HG03354 (cell line): ENCODE results near the gene DGUOK.

Experiments used
- ATAC-seq: cut with Tn5 transposase; IDR thresholded peaks from one replicate; pipeline ENCODE4 v1.9.1; 2021; ENCODE audit warnings: mild to moderate bottlenecking; ENCODE audit not compliant: unreplicated experiment, poor library complexity, severe bottlenecking

Gene DGUOK

DNA sequence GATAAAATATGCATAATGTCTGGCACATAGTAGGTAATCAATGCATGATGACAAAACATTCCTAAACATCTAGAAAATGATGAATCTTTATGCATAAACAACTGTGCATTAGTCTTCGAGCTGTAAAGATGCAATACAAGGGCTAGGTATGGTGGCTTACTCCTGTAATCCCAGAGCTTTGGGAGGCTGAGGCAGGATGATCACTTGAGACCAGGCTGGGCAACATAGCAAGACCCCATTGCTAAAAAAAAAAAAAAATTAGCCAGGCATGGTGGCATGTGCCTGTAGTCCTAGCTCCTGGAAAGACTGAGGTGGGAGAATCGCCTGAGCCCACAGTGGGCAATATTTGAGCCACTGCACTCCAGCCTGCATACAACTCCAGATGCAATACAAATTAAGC, 63.3 kb downstream of the DGUOK start:
- no peak for ATAC-seq

DNA sequence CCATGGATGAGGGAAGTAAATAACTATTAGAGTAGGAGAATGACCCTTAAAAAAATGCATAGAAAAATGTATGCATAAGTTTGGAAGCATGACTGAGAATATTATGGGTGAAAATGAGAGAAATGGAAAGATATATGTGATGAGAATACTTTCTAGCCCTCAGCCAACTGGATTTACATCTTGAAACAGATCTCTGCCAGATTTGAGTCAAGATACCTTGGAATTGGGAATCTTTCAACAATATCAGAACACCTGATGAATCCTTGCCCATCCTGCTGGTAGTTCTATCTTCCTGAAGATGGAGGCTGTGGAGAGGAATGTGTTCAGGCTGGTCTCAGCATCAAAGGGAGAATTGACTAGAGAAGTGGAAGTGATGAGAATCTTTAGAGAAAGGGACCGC, 63.9 kb downstream of the DGUOK start:
- ATAC-seq = no peak

DNA sequence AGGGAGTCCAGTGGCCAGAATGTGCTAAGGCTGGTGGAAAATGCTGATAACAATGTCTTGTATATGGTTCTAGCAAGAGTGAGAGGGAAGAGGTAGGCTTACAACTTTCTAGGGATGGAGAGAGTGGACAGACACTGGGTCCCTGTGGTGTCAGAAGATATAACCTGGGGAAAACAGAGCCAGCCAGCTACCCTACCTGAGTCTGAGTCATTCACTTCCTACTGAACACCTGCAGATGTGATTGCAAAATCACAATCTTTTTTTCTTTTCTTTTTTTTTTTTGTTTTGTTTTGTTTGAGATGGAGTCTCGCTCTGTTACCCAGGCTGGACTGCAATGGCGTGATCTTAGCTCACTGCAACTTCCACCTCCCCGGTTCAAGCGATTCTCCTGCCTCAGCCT, 65.4 kb downstream of the DGUOK start:
- no peak for ATAC-seq

DNA sequence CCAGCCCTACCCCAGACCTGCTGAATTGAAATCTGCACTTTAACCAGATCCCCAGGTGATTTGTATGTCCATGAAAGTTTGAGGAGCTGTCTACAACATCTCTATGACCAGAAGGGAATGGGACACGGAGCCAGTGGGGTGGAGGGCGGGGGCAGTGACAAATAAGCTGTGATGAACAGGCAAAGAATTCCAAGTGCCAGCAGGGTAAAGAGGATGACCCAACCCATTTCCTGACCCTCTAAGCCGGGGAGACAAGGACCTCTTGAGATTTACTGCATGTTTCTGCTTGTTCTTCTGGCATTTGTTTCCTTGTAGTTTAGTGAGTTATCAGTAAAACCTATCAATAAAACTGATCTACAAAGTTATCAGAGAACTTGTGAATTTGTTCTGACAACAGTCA, 66.7 kb downstream of the DGUOK start:
- ATAC-seq = no peak

DNA sequence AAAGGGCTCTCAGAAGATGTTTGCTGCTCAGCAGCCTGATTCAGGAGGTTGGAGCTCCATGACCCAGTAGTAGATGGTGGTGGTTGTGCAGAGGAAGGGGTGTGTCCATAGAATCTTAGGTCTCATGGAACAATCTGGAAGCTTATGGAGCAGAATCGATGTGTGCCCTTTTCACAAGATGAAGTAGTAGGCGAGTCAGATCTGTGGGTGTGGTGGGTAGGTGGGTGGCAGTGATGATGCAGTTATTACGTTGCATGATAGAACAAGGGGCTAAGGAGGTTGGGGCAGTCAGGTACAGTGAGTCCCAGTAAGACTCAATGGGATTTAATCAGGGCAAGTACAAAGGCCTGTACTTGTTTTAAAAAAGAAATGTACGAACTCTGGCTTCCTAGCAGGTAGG, 67.1 kb downstream of the DGUOK start:
- no peak for ATAC-seq

DNA sequence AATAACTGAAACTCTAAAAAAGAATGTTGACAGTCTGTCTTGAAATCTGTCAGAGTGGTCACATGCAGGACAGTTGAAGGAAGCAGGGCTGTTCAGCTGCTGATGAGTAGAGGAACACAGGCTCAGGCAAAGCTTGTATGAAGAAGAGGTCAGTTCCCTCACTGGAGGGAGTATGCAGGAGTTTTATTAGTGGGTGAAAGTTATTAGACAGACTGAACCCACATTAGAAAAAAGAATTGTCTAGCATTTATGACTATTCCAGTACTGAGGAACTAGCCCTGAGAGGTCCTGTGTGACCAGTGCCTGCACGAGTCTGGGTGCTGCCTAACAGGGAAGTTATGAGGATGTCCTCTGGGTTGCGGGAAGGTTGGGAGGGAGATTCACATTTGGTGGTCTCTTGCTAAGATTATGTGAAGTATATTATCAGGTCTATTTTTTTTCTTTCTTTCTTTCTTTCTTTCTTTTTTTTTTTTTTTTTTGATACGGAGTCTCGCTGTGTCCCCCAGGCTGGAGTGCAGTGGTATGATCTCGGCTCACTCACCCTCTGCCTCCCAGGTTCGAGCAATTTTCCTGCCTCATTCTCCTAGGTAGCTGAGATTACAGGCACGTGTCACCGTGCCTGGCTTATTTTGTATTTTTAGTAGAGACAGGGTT, 67.6 kb downstream of the DGUOK start:
- no peak for ATAC-seq

DNA sequence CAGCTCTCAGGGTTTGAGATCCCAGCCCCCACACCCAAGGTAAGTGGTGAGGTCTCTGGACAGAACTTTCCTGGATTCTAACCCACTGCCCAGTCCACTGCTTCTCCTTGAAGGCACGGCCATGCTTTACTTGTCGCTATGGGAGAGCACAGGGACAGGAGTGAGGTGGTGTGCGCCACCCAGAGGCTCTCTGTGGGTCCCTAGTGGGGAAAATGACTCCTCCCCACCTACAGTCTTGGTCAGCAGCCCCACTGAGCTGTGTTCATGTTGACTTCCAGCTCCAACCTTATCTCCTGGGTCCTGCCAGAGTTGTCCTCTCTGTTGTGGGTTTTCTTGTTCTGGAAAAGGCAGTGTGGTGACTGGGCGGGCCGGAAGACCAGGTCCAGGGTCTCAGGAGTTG, 69.1 kb downstream of the DGUOK start:
- ATAC-seq = no peak

DNA sequence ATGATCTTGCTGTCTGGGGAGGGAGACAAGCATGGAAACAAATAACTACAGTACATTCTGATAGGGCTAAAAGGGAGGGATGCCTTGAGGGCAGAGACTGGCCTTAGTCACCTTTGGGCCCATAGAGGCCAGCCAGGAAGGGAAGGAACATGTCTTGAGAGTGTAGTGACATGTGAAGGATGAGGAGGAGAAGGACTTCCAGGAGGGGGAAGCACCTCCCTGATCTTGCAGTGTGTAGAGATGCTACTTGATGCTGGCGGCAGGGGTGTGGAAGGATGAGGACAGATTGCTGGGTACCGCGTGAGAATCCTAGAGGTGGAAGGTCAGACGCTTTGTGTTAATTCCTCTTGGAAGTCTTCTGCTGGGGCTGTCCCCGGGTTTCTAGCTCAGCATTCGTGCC, 71.1 kb downstream of the DGUOK start:
- no peak for ATAC-seq

DNA sequence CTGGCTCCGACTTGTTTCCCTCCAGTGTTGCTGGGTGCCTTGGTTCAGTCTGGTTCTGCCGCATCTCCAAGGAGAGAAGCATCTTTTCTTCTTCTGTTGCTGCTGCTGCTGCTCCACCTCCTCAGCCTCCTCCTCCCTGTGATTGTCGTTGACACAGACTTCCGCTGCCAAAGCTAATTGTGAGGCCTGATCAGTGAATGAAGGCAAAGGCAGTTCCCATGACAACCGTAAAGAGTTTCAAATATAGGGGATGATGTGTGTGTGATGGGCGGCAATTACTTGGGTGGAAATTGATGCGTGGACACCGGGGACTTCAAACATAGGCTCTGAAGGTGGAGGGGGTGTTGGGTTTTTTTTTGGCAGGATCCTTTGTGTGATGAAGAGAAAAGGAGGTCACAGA, 71.8 kb downstream of the DGUOK start:
- ATAC-seq = no peak

DNA sequence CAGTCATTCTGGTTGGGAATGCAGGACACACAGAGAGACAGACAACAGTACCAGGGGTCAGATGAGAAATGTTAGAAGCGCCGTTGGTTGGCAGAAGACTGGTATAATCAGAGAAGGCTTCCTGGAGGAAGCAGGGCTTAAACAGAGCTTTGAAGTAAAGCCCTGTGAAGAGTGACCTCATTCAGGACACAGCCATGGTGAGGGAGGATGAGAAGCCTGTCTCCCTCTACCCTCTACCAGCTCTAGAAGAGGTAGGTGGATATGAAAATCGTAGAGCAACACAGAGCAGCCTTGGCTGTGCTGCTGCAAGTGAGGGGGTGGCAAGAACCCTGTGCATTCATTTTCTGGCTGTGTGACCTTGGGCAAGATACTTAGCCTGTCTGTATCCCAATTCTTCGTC, 72.3 kb downstream of the DGUOK start:
- no peak for ATAC-seq

DNA sequence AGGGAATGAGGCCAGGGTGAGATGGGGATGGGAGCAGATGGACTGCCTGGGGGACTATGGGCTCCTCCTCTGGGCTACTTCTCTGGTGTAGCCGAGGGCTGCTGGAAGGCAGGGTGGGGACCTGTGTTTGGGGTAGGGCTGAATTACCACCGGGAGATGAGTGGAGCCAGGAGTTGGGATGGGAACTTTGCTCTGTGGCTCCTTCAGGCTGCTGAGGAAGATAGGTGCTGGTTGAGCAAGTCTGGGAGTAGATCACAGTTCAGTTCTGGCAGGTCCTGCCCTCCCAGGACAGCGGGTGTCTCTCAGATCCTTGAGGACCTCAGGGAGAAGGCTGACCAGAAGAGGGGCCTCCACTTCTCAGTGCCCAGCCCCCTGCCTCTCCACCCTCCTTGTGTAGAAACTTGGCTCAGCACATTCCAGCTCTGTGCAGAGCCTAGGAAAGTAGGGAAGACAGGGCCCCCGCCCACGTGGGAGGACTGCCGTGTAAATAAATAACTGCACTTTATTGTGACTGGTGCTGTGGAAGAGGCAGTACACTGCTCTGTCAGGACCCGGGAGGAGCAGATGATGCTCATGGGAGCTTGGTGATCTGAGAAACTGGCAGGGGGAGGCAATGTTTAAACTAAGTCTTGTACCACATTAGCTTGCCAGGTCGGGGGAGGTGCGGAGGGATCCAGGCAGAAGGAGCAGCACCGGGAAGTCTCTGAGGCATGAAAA, 73.4 kb downstream of the DGUOK start:
- no peak for ATAC-seq

DNA sequence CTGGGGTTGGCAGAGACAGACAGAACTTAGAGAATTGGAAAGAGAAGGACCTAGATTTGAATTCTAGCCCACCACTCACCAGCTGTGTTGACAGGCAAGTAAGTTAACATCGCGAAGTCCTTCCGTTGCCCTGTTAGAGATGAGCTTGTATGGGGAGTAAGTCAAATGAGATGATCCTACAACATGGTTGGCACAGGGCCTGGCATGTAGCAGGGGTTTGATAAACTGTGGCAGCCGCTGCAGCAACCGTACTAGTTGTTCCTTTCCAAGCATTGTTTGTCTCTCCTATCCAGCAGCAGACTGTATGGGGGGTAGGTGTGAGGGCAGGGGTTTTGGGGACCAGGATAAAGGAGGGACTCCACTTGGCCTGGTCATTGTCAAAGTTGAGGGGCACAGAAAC, 74.0 kb downstream of the DGUOK start:
- no peak for ATAC-seq

DNA sequence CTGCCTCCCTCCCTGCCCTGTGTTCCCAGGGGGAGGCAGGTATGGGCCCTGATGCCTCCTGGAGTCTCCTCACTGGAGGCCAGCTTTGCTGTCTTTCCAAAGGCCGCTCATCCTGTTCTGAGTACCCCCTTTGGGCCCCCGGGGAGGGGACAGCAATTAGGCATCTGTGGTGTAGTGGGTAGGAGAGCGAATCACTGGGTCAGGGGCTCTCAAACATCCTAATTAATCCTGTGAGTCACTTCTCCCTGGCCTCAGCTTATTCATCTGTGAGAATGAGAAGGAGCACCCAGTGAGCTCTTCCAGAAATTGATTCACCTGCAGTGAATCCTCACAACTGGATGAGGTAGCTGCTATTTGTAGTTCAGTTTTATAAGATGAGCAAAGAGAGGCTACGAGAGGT, 74.4 kb downstream of the DGUOK start:
- ATAC-seq = no peak

DNA sequence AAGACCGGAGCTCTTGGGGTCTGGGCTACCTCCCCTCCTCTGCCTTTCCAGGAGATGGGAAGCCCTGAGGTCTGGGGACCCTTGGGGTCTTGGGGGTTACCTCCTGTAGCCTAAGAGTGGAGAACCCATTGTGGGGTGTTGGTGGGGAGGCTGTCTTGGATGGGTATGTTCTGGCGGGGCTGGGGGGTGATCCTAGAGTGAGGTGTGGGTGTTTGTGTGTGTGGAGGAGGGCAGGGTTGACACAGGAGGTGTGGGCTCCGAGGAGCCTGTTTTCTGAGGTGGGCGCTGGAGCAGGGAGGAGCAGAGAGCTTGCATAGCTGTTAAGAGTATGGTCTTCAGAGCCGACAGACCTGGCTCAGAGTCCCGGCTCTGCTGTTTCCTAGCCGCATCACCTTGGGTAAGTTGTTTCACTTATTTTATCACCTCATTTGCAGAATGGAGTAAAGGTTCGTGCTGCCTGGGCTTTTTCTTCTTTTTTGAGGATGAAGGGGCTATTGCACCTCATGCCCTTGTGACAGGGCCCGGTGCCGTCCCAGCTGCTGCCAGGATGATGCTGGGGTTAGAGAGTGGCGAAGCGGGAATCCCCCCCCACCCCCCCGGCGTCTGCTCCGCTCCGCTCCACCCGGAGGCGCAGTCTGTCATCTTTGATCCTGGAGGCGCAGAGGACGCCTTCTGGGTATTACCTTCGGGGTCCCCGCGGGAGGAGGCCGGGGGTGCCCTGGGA, 75.3 kb downstream of the DGUOK start:
- ATAC-seq = peak; percentile 54

DNA sequence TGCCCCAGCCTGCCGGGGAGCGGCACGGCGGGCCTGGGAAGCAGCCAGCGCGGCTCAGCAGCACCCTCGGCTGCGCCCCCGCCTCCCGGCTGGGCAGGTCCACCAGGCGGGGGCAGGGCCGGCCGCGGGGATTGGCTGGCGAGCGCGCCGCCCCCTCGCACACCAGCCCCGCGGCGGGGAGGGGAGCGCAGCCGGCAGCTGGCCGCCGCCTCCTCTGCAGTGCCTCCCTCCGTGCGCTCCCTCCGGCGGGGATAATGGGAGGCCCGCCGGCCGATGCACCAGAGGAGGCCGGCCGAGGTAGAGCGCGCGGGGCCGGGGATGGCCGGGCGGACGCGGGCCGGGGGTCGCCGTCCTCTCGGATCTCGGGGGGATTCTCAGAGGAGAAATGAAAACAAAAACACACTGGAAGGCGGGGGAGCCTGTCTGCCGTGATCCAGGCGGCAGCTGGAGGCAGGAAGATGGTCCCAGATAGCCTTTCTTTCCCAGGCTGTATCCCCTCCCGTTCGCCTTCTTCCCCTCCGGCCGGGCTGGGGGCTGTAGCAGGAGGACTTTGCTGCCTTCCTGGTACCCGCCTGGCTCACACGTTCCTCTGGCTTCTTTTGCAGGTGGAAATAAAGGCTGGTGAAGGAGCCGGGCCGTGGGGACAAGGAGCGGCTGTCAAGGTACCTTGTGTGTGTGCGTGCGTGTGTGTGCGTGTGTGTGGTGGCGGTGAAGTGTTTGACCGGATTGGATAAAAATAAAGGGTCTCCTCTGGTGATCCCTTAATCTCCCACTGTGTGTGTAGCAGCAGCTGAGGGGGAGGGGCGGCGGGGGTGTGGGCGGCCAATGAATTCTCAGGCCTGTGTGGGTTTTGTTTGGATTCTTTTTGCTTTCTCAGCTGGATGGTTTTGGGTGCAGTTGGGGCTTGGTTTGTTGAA, 76.1 kb downstream of the DGUOK start:
- peak; percentile 94 for ATAC-seq

DNA sequence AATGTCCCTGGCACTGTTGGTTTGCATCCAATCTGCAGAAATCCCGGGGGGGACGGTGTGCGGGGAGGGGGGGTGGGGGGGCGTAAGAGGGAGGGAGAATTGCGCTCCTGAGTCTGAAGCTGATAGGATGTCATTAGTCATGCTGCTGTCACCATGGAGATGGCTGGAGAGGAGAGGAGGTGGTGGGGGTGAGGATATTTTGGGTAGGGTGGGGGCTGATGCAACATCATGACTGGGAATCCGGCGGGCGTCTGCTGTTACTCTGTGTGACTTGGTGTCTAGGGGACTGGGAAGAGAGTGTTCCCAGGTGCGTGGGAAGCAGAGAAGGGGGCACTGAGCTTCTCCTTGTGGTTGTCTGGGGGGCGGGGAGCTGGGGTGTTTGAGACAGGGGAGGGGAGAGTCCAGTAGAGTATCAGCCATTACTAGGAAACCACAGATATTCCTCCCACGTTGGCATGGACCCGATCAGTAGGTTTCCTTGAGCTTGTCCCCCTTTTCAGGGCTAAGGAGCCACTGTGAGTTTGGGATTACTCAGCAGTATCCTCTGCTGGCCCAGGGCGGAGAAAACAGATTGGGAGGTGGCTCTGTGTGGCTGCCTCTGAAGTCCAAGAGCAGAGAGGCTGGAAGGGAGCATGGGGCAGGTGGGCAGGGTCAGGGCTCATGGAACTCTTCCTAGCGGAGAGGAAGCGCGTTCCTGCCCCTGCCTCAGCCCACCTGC, 77.0 kb downstream of the DGUOK start:
- ATAC-seq = no peak

DNA sequence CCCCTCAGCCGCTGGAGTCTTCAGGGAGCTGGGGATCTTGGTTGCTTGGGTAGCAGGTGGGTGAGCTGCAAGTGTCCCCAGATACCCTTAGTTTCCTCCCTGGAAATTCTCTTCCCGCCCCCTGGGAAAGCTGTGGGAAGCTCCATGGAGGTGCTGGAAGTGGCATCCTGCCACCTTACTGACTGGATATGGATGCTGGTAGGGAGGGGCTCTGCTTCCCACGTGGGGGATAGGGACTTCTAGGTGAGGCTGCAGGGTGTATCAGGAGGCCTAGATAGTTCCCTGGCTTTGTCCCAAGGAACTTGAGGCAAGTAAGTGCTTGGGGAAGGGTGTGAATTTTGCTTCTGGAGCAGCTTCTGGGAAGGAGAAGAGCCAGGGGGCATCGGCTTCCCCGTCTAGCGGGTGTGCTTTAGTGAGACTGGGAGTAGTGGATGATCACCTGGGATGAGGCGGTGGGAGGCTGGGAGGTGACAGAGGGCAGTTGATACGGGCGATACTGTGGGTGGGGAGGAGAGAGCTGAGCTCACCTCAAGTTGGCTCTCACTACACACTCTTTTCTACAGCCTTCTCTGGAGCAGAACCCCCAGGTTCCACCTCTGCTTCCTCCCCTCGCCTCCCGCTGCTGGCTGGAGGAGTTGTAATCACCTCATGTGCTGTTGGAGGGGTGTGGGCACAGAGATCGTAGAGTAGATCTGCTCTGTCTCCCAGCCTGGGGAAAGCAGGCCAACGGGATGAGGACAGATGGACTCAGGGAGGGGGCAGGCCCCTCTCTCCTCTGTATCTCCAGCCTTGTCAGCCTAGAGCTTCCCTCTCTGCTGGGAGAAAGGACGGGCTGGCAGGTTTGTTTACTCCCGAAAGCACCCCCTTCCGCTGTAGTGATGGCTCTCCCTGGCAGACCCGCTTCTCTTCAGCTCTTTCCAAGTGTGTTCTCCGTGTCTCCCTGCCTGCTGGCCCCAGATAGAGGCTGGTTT, 77.8 kb downstream of the DGUOK start:
- ATAC-seq = no peak

DNA sequence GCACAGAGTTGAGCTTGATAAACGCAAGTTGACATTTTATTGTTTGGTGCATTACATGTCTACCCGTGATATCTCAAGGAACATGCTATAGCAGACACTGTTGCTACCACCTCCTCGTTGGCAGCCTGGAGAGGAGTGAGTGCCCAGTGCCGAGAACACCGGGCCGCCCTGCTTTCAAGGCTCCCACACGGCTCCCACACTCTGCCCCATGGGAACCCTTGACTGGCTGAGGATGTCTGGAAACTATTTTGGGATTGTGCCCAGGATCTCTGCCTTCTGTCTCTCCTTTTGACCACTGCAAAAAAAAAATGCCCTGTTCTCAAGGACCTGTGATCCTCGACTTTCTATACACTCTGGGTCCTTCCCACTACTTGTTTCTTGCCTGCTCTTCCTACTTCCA, 79.1 kb downstream of the DGUOK start:
- ATAC-seq = no peak
